Measurements from ENCODE around the gene ESPNL. TPM values are rescaled to one million over a fixed set of nuclear protein-coding genes. Genes with fewer than 3 reads are reported as not detected.

ESPNL gene
- total RNA-seq, 1 donor from 2014 or later = not detected

- DNase-seq (ENCODE audit: extremely low spot score, unreplicated experiment) = no peak
- Mint-ChIP-seq H3K9me3 (ENCODE audit: unreplicated experiment) (no peaks in the 10 kb centered on the region), H3K36me3 (ENCODE audit: unreplicated experiment) (no peaks in the 10 kb centered on the region), H3K27ac (ENCODE audit: unreplicated experiment) (no peak overlapping the region), H3K4me3 (ENCODE audit: unreplicated experiment) (no peak overlapping the region), H3K27me3 (ENCODE audit: unreplicated experiment) (no peaks in the 10 kb centered on the region), H3K4me1 (ENCODE audit: unreplicated experiment) (peaks cover 16% of the 10 kb centered on the region)
- TF ChIP-seq CTCF (IDR thresholded peaks at IDR 0.05) = no peak
Observed at GRCh38 chr2:238145046-238145445, 44.9 kb downstream of the ESPNL start.

- H3K4me1 Mint-ChIP-seq (ENCODE audit: unreplicated experiment) = peaks cover 16% of the 10 kb centered on the region
- no peak for DNase-seq (ENCODE audit: extremely low spot score, unreplicated experiment)
- no peak overlapping the region for H3K4me3 Mint-ChIP-seq (ENCODE audit: unreplicated experiment)
- no peaks in the 10 kb centered on the region for H3K9me3 Mint-ChIP-seq (ENCODE audit: unreplicated experiment)
- no peaks in the 10 kb centered on the region for H3K27me3 Mint-ChIP-seq (ENCODE audit: unreplicated experiment)
- no peak for TF ChIP-seq CTCF (IDR thresholded peaks at IDR 0.05)
- H3K27ac Mint-ChIP-seq (ENCODE audit: unreplicated experiment) = no peak overlapping the region
- no peaks in the 10 kb centered on the region for H3K36me3 Mint-ChIP-seq (ENCODE audit: unreplicated experiment)
Observed at GRCh38 chr2:238145851-238146250, 45.7 kb downstream of the ESPNL start.

- TF ChIP-seq CTCF (IDR thresholded peaks at IDR 0.05) = no peak
- no peaks in the 10 kb centered on the region for H3K9me3 Mint-ChIP-seq (ENCODE audit: unreplicated experiment)
- no peaks in the 10 kb centered on the region for H3K36me3 Mint-ChIP-seq (ENCODE audit: unreplicated experiment)
- no peak for DNase-seq (ENCODE audit: extremely low spot score, unreplicated experiment)
- peaks cover 10% of the 10 kb centered on the region for H3K4me1 Mint-ChIP-seq (ENCODE audit: unreplicated experiment)
- H3K27me3 Mint-ChIP-seq (ENCODE audit: unreplicated experiment) = no peaks in the 10 kb centered on the region
- H3K27ac Mint-ChIP-seq (ENCODE audit: unreplicated experiment) = no peak overlapping the region
- no peak overlapping the region for H3K4me3 Mint-ChIP-seq (ENCODE audit: unreplicated experiment)
Observed at GRCh38 chr2:238146884-238147544, 46.9 kb downstream of the ESPNL start.

GRCh38 chr2:238148981-238149380, 48.8 kb downstream of the ESPNL start:
- Mint-ChIP-seq H3K27me3 (ENCODE audit: unreplicated experiment) (no peaks in the 10 kb centered on the region), H3K36me3 (ENCODE audit: unreplicated experiment) (no peaks in the 10 kb centered on the region), H3K27ac (ENCODE audit: unreplicated experiment) (no peak overlapping the region), H3K4me1 (ENCODE audit: unreplicated experiment) (peaks cover 2% of the 10 kb centered on the region), H3K4me3 (ENCODE audit: unreplicated experiment) (no peak overlapping the region), H3K9me3 (ENCODE audit: unreplicated experiment) (peaks cover 1% of the 10 kb centered on the region)
- no peak for DNase-seq (ENCODE audit: extremely low spot score, unreplicated experiment)
- TF ChIP-seq CTCF (IDR thresholded peaks at IDR 0.05) = no peak

- no peak for TF ChIP-seq CTCF (IDR thresholded peaks at IDR 0.05)
- Mint-ChIP-seq H3K27ac (ENCODE audit: unreplicated experiment) (no peak overlapping the region), H3K36me3 (ENCODE audit: unreplicated experiment) (no peaks in the 10 kb centered on the region), H3K4me3 (ENCODE audit: unreplicated experiment) (no peak overlapping the region), H3K4me1 (ENCODE audit: unreplicated experiment) (no peaks in the 10 kb centered on the region), H3K9me3 (ENCODE audit: unreplicated experiment) (peaks cover 4% of the 10 kb centered on the region), H3K27me3 (ENCODE audit: unreplicated experiment) (no peaks in the 10 kb centered on the region)
- DNase-seq (ENCODE audit: extremely low spot score, unreplicated experiment) = no peak
Observed at GRCh38 chr2:238149841-238150572, 49.9 kb downstream of the ESPNL start.
